ENCODE results near the gene PTPRD. TPM values are rescaled to one million over a fixed set of nuclear protein-coding genes. Genes with fewer than 3 reads are reported as not detected.
"Not testable (repeated sequence)": the region's sequence is repeated elsewhere in the genome, so short reads cannot be mapped to it uniquely, and the experiment has no call there.

PTPRD gene
- total RNA-seq, 2 donors from 2014 or later, result 60.1 to 75.7 TPM

- no peak overlapping the region for H3K27ac ChIP-seq
- no peaks in the 10 kb centered on the region for H3K9me3 ChIP-seq
- DNase-seq, result no peak
- H3K9ac ChIP-seq (ENCODE audit: low read depth in 2 of 2, low read length in 2 of 2), result no peak overlapping the region
- intact Hi-C loops (cut with DNase I), result no loop called here
- no peak overlapping the region for H3K4me3 ChIP-seq
- TF ChIP-seq CTCF (IDR thresholded peaks at IDR 0.05), result no peak
- H3K27me3 ChIP-seq, result no peaks in the 10 kb centered on the region
- H3K4me1 ChIP-seq, result no peaks in the 10 kb centered on the region
- H3K36me3 ChIP-seq, result no peaks in the 10 kb centered on the region
Observed at GRCh38 chr9:8955315-8955714, 1657.5 kb downstream of the PTPRD start.

GRCh38 chr9:8946461-8946860 is 1666.3 kb downstream of the PTPRD start:
- Histone ChIP-seq H3K9me3 (no peaks in the 10 kb centered on the region), H3K27me3 (no peaks in the 10 kb centered on the region), H3K36me3 (no peaks in the 10 kb centered on the region), H3K4me3 (no peak overlapping the region), H3K9ac (ENCODE audit: low read depth in 2 of 2, low read length in 2 of 2) (no peak overlapping the region), H3K4me1 (no peaks in the 10 kb centered on the region), H3K27ac (no peak overlapping the region)
- TF ChIP-seq CTCF (IDR thresholded peaks at IDR 0.05), result no peak
- intact Hi-C loops (cut with DNase I), result no loop called here
- DNase-seq, result no peak

GRCh38 chr9:8943392-8943791 is 1669.4 kb downstream of the PTPRD start:
- no peak for TF ChIP-seq CTCF (IDR thresholded peaks at IDR 0.05)
- Histone ChIP-seq H3K36me3 (no peaks in the 10 kb centered on the region), H3K9me3 (no peaks in the 10 kb centered on the region), H3K9ac (ENCODE audit: low read depth in 2 of 2, low read length in 2 of 2) (no peak overlapping the region), H3K27me3 (no peaks in the 10 kb centered on the region), H3K4me1 (no peaks in the 10 kb centered on the region), H3K27ac (no peak overlapping the region), H3K4me3 (no peak overlapping the region)
- no peak for DNase-seq
- intact Hi-C loops (cut with DNase I), result no loop called here

GRCh38 chr9:8940650-8941049 is 1672.2 kb downstream of the PTPRD start:
- intact Hi-C loops (cut with DNase I), result no loop called here
- TF ChIP-seq CTCF (IDR thresholded peaks at IDR 0.05), result no peak
- H3K4me3 ChIP-seq, result no peak overlapping the region

GRCh38 chr9:8926461-8926860 is 1686.3 kb downstream of the PTPRD start:
- H3K9ac ChIP-seq (ENCODE audit: low read depth in 2 of 2, low read length in 2 of 2), result no peak overlapping the region
- H3K4me1 ChIP-seq, result no peaks in the 10 kb centered on the region
- DNase-seq, result no peak
- H3K27me3 ChIP-seq, result no peaks in the 10 kb centered on the region
- H3K4me3 ChIP-seq, result no peak overlapping the region
- no peak for TF ChIP-seq CTCF (IDR thresholded peaks at IDR 0.05)
- no peaks in the 10 kb centered on the region for H3K9me3 ChIP-seq
- no peak overlapping the region for H3K27ac ChIP-seq
- no peaks in the 10 kb centered on the region for H3K36me3 ChIP-seq
- intact Hi-C loops (cut with DNase I), result no loop called here

More at GRCh38 chr9:8940650-8941049, 1672.2 kb downstream of the PTPRD start:
- no peaks in the 10 kb centered on the region for H3K4me1 ChIP-seq
- DNase-seq, result no peak
- no peak overlapping the region for H3K27ac ChIP-seq
- H3K27me3 ChIP-seq, result no peaks in the 10 kb centered on the region
- H3K9me3 ChIP-seq, result no peaks in the 10 kb centered on the region
- H3K9ac ChIP-seq (ENCODE audit: low read depth in 2 of 2, low read length in 2 of 2), result no peak overlapping the region
- H3K36me3 ChIP-seq, result no peaks in the 10 kb centered on the region

- DNase-seq, result no peak
- H3K36me3 ChIP-seq, result no peaks in the 10 kb centered on the region
- H3K27me3 ChIP-seq, result no peaks in the 10 kb centered on the region
- TF ChIP-seq CTCF (IDR thresholded peaks at IDR 0.05), result no peak
- intact Hi-C loops (cut with DNase I), result no loop called here
- no peak overlapping the region for H3K27ac ChIP-seq
- H3K4me3 ChIP-seq, result no peak overlapping the region
- H3K9ac ChIP-seq (ENCODE audit: low read depth in 2 of 2, low read length in 2 of 2), result no peak overlapping the region
- H3K9me3 ChIP-seq, result no peaks in the 10 kb centered on the region
- no peaks in the 10 kb centered on the region for H3K4me1 ChIP-seq
Observed at GRCh38 chr9:8924562-8924961, 1688.2 kb downstream of the PTPRD start.

- H3K4me3 ChIP-seq; H3K9ac ChIP-seq (ENCODE audit: low read depth in 2 of 2, low read length in 2 of 2); DNase-seq; H3K27ac ChIP-seq; H3K9me3 ChIP-seq; intact Hi-C loops (cut with DNase I); H3K27me3 ChIP-seq; H3K4me1 ChIP-seq; H3K36me3 ChIP-seq: not testable (repeated sequence)
Observed at GRCh38 chr9:8920478-8921183, 1692.2 kb downstream of the PTPRD start.
